HG02884 (cell line): ENCODE results near the gene CDC42BPG.

ENCODE experiments used
- ATAC-seq: cut with Tn5 transposase; IDR thresholded peaks from one replicate; pipeline ENCODE4 v1.9.1; 2021; ENCODE audit warnings: mild to moderate bottlenecking, moderate library complexity; ENCODE audit not compliant: unreplicated experiment

The CDC42BPG gene

DNA sequence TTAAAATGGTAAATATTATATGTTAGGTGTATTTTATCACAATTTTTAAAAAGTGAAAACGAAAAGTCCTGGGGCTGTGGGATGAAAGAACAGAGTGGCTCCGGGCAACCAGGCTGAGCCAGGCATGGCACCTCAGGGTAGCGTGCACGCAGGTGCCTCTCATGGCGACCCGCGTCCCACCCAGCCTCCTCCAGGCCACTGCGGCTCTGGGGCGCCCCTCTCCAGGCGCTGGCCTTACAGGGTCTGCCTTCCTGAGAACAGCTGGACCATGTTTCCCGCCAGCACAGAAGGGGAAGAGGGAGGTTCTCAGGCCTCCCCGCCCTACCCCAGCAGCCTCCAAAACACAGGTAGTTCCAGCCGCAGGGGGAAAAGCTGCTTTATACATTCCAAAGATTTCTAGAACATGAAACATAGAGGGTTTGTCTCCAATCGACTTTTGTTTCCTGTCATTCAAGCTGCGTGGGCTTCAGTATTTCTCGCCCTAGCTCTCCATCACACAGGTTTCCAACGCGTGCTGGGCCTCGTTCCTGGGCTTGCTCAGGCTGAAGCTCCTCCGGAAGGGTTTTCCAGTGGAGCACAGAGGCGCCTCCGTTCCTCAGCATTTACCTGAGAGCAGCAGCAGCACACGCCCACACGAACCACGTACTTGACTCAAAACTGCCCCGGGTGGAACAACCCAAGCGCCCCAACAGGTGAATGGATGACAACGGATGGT lies 23.5 kb upstream of the CDC42BPG start:
- ATAC-seq, result no peak

- ATAC-seq, result no peak
Observed at GRCh38 chr11:64866173-64866491, 21.7 kb upstream of the CDC42BPG start.

DNA sequence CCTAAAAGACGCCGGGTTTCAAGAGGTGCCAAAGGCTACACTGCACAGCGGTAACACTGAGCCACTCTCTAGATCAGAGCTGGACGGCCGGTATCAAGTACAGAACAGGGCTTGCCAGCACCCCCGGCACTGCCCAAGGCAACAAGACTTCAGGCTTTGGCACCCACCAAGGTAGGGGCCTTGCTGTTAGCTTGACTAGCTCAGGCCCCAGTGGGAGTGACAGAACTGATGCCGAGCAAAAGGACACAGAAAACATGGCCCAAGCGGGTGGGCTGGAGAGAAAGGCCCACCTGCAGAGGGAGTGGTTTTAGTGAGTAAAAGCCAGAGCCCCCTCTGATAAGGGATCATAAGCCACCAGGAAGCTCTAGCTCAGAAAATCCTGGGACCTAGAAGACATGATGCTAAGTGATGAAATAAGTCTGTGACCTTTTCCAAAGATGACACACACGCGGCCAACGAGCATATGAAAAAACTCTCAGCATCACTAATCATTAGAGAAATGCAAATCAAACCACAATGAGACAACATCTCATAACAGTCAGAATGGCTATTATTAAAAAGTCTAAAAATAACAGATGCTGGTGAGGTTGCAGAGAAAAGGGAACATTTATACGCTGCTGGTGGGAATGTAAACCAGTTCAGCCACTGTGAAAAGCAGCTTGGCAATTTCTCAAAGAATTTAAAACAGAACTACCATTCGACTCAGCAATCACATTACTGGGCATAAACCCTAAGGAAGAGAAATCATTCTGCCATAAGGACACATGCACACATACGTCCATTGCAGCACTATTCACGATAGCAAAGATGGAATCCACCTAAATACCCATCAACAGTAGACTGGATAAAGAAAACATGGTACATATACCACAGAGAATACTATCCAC lies 21.1 kb upstream of the CDC42BPG start:
- no peak for ATAC-seq

DNA sequence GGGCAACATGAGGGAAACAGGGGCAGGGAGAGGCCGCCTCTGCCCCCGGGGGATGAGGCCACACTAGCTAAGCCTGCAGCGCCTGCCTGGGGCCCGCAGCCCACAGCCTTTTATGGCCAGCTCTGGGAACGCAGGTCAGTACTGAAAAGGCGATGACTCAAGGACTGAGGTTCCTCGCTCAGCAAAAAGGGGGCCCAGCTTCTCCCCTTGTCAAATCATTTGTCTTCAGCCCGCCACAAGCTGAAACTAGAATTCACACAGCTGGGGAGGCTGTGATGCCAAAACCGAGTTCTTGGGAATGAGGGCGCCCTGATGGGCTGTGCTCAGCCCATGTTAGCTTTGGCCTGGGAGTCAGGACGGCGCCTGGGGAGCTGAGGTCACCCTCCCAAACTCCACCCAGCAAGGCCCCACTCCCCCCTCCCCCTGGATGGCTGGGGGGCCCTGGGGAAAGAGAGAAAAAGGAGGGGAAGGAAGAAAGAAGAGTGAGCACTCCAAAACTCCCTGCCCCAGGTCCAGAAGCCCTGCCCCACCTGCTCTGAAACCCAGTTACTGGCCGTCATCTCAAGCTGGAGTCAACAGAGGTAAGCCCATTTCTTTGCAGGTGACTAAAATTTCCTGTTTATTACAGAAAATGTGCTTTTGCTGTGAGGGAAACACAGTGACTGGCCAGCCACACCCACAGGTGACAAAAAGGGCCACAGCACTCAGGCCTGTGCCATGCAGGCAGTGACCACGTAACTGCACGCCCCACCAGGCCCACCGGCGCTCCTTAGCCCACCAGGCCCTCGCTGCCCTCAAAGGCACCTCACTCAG lies 20.2 kb upstream of the CDC42BPG start:
- ATAC-seq, result no peak

DNA sequence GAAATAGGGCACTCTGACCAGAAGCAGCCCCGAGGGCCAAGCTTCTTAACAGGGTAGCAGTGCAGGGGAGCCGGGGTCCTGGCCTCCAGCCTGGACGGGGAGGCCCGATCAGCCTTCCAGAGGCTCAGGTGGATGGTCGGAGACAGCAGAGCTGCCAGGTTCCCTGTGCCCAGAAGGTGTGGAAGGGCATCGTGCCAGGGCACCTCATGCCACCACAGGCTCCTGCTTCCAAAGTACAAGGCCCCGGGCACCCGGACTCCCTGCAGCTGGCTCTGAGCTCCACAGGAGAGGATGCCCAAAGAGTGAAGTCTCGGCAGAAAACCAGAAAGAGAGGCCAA lies 19.7 kb upstream of the CDC42BPG start:
- ATAC-seq, result no peak

GRCh38 chr11:64863391-64864060 lies 19.1 kb upstream of the CDC42BPG start:
- ATAC-seq, result no peak

DNA sequence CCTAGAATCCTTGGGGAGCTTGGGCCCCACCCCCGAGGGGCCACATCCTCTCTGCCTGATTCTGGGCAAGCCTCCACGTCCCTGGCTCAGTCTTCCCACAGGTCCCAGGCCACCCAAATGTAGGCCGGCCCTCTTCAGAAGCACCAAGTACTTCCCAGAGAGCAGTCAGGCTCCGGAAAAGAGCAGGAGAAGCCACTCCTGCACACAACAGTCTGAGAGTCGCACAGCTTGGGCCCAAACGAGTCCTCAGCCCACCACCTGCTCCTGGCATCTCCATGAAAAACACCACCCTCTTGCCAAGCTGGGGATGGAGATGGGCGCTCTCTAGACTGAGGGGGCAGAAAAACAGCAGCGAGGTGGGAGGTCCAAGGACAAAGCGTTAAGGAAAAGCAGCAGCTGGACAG lies 18.5 kb upstream of the CDC42BPG start:
- no peak for ATAC-seq

GRCh38 chr11:64861227-64861975 lies 16.9 kb upstream of the CDC42BPG start:
- ATAC-seq, result no peak

DNA sequence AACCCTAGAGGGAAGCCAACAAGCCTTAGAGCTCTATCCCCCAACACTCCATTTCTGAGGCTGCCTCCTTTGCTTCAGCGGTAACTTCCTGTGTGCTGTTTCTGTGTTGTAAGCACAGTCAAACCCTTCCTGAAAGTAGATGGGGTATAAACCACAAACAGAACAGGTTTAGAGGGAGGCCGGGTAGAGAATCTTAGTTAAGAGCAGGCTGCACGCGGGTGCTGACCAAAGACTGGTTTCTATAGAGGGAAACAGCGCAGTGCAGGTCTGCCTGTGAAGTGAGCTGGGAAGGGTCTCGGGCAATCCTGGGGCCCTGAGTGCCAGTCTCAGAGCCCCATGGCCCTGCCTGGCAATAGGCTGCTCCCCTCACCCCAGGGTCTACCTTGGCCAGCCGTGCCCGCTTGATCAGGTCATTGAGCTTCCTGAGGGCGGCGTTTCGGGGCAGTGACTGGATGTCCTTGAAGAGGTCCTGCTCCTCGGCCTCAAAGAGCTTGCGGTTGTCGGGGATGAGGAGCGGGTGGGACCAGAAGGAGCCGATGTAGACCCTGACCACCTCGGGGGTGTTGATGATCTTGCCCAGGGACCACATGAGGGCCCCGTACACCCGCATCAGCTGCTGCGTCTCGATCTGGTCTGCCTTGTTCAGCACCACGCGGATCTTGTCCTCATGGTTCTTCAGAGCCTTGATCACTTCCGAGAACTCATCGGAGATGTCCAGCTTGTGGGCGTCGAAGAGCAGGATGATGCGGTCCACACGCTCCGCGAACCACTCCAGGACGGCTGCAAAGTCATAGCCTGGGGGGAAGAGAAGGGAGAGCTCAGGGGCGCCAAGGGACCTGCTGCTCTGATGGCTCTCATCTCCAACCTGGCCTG lies 15.3 kb upstream of the CDC42BPG start:
- peak; percentile 72 for ATAC-seq

DNA sequence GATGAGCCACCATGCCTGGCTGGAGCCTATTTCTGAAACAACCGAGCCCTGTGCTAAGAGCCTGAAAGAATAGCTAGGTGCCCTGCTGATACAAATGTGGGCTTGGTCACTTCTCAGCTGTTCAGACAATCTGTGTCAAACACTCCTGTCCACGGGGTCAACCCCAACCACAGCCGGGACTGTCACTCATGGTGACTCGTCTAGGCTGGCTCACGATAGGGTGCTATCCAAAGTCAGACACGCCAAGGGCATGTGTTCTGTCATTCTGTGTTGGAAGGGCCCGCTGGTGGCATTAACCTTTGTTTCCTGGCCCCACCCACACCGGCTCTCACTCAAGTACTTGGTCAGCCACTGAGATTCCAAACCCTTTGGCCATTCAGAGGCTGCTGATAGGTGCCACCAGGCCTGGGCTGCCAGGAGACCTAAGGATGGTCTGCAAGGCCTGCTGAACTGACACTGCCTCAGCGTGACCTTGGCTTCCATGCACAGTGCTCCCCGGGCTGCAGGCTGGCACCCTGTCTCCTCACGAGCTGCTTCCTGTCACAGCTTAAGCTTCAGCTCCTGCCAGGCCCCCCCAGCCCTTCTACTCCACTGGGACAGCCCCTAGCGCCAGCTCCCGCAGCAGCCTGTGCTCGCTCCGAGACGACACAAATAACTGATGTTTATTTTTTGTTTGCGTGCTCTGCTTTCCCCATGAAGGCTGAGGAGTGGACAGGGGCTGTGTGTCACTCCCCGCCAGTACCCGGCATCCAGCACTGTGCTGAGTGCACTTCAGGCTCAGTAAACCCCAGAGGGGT lies 14.2 kb upstream of the CDC42BPG start:
- ATAC-seq, result peak; percentile 14

DNA sequence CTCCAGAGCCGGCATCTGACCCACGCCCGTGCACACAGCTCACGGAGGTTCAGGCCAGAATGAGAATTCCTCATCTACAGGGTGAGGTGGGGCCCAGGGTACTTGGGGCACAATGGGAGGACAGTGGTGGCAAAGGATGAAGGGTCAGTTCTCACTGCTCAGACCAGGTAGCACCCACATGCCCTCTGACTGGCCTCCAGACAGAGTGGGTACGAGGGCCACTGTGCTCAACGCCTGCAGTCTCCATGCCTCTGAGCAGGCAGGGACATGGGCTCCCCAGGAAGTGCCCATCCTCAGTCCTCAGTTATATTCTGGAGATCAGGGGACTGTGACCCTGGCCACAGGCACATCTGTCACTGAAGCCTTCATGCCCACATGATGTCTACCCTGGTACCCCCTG lies 13.0 kb upstream of the CDC42BPG start:
- no peak for ATAC-seq

GRCh38 chr11:64856382-64857227 lies 12.2 kb upstream of the CDC42BPG start:
- ATAC-seq, result no peak

DNA sequence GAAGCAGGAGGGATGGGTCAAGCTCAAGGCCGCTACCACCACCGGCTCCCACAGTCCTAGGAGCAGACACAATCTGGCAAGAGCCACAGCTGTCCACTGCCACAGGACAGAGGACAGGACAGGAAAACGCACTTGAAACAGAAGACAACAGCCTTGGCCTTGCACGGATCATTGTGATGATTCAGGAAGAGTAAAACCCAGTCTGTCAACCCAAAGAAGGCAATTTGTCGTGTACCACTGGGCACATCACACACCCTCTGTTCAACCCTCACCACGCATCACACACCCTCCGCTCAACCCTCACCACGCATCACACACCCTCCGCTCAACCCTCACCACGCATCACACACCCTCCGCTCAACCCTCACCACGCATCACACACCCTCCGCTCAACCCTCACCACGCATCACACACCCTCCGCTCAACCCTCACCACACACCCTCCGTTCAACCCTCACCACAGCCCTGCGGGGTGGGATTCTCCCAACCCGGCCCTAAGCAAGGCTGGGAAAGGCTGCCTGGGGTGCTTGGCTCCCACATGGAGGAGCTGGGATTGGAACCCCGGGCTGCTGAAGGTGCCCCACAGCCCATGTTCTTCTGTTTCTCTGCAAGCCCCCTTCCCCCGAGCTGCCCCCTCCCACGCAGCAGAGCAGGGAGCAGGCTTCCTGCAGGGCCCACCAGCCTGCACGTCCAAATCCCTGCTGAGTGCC lies 11.3 kb upstream of the CDC42BPG start:
- ATAC-seq, result no peak

- ATAC-seq, result no peak
Observed at GRCh38 chr11:64854534-64855502, 10.4 kb upstream of the CDC42BPG start.

- ATAC-seq, result no peak
Observed at GRCh38 chr11:64854157-64854533, 9.7 kb upstream of the CDC42BPG start.

DNA sequence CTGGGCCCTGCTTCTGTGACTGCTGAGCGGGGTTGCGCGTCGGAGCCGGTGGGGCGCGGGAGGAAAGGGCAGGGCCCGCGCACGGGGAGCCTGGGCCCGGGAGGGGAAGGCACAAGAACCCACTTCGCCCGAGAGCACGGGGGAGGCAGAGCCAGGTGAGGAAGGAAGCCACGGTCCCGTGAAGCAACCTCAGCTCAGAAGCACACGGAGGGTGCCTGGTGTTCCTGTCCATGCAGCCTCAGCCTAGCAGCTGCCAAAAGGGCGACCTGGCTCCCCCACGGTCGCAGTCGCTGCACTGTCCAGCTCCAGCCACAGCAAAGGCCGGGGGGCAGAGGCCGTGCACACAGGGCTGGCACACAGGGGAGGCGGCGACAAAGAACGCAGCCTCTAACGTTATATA lies 9.3 kb upstream of the CDC42BPG start:
- no peak for ATAC-seq
